ENCODE data around the gene COLQ.
A peak's percentile ranks its signal among the peaks of the same experiment; 100 is the strongest.
"Not testable (repeated sequence)": the region's sequence is repeated elsewhere in the genome, so short reads cannot be mapped to it uniquely, and the experiment has no call there.

COLQ gene

GRCh38 chr3:15410966-15411365 is 110.5 kb downstream of the COLQ start:
- DNase-seq, result not testable (repeated sequence)

GRCh38 chr3:15409774-15410173 is 111.7 kb downstream of the COLQ start:
- no peak for DNase-seq

- DNase-seq, result no peak
These were observed 112.3 kb downstream of the COLQ start for GRCh38 chr3:15409239-15409638.

GRCh38 chr3:15405448-15406050 is 116.0 kb downstream of the COLQ start:
- DNase-seq, result no peak

GRCh38 chr3:15404767-15405166 is 116.7 kb downstream of the COLQ start:
- DNase-seq, result no peak

GRCh38 chr3:15403965-15404364 is 117.5 kb downstream of the COLQ start:
- no peak for DNase-seq

GRCh38 chr3:15403495-15403894 is 118.0 kb downstream of the COLQ start:
- DNase-seq, result peak; percentile 59

- DNase-seq, result no peak
These were observed 119.6 kb downstream of the COLQ start for GRCh38 chr3:15401936-15402335.
